Pancreas (tissue), 10 donors: Measurements from ENCODE around the gene TM2D3. TPM values are rescaled to one million over a fixed set of nuclear protein-coding genes. Genes with fewer than 3 reads are reported as not detected.
A peak's percentile ranks its signal among the peaks of the same experiment; 100 is the strongest.

Source experiments
- ATAC-seq, 4 donors: fragments of 200-7000 bp; cut with Tn5 transposase; one replicate each; pipeline versions ENCODE4 v1.8.0 to v1.9.1; 2020; ENCODE audit warnings: mild to moderate bottlenecking in 4 of 4, moderate library complexity in 4 of 4
- DNase-seq, 6 donors: peaks; one replicate each; pipeline ENCODE4 v3.0.0-alpha.2; 2020
- FAIRE-seq: peaks from 2 replicates; lab custom pipeline; 2012; peaks lifted over from hg19 to GRCh38; lab: Jason Lieb, UNC
- H3K27ac ChIP-seq, 4 donors: fragments of 200-600 bp; sonication (generic); 1 replicate in 3 of 4; 2 replicates in 1 of 4; pipeline versions ENCODE4 v1.5.0 to v1.8.0; 2020
- H3K27me3 ChIP-seq, 4 donors: fragments of 200-600 bp; one replicate each; pipeline ENCODE4 v1.8.0; 2021
- H3K36me3 ChIP-seq, 3 donors: fragments of 200-600 bp; sonication (generic) in 1 of 3; one replicate each; pipeline versions ENCODE4 v1.5.0 to v1.8.0; 2020 to 2021
- H3K4me1 ChIP-seq, 3 donors: fragments of 200-600 bp; one replicate each; pipeline ENCODE4 v1.8.0; 2021
- H3K4me3 ChIP-seq, 4 donors: fragments of 200-600 bp; sonication (generic) in 2 of 4; one replicate each; pipeline versions ENCODE4 v1.5.0 to v1.8.0; 2020 to 2021
- H3K9me3 ChIP-seq, 4 donors: fragments of 200-600 bp; one replicate each; pipeline ENCODE4 v1.8.0; 2021
- WGBS, 2 donors: extraction: QIAGEN DNeasy Blood & Tissue Kit; methylation state at CpG; one replicate each; pipeline ENCODE4 v1.1.7; 2013; 5-methylcytosine and 5-hydroxymethylcytosine counted together
- intact Hi-C, 3 donors: fragments of 100-400 bp; cut with DNase I; formaldehyde crosslinking; loops; one replicate each; pipeline versions ENCODE4 v1.11.1 to v1.14.2; 2022
- polyA plus RNA-seq, 2 donors: library from polyadenylated mRNA; stranded (reverse); fragments of 200-250 nt; gene quantifications; one replicate each; pipeline ENCODE4 v1.2.3, GENCODE V29; 2013
- total RNA-seq, 6 donors: library from RNA; stranded (reverse); fragmentation: NEBNext Ultra II Directional in 4 of 6; extraction: Animal tissue kit (Norgen Biotek cat#: 25700) in 4 of 6; gene quantifications; one replicate each; pipeline versions ENCODE4 v1.2.1 to v1.2.4, GENCODE V29; 2021 to 2023
- TF ChIP-seq, protein P1 (sequence below), 4 donors: fragments of 200-600 bp; sonication (generic) in 3 of 4; IDR thresholded peaks; one replicate each; pipeline versions ENCODE4 v1.5.0 to v1.8.0; 2021; ENCODE audit warnings: antibody characterized with exemption in 4 of 4
- donor health status: healthy with polysubstance abuse.
- donor health status: DM: no; HTN: no; CAD: no; lungs with moderate emphysema.
- donor health status: DM: no; HTN: no; CAD: no.
- donor health status: control.
- donor health status: control.
- donor health status: Bipolar disorder and iron deficiency.
- donor health status: DM: yes; HTN: yes; CAD: no.
- donor health status: DM: no; HTN: no; CAD: no.
- donor health status: DM: no; HTN: no; CAD: no.
- donor health status: DM: yes; HTN: yes; CAD: no.

Gene TM2D3
- total and polyA plus RNA-seq, 8 donors = 16.0 to 42.8 (median 20.2) TPM

GRCh38 chr15:101651554-101652097, 555 bp downstream of the TM2D3 start:
- DNase-seq (peak in 1 of 6 donors; percentile 45), ATAC-seq (peak; percentile 2 to 69 (median 62)), FAIRE-seq (no peak)
- peaks cover 11 to 25% (median 15%) of the 10 kb centered on the region in 3 donors for H3K4me1 ChIP-seq
- peaks cover 0 to 4% (median 0%) of the 10 kb centered on the region in 3 donors for H3K36me3 ChIP-seq
- peak overlapping the region; percentile 84 to 96 (median 90) for H3K4me3 ChIP-seq
- no peaks in the 10 kb centered on the region for H3K27me3 ChIP-seq
- intact Hi-C loops = no loop called here
- WGBS, 2 donors = 0 to 1% methylated on average over 17 to 32 of the region's 32 CpGs
- TF ChIP-seq, protein P1, sequence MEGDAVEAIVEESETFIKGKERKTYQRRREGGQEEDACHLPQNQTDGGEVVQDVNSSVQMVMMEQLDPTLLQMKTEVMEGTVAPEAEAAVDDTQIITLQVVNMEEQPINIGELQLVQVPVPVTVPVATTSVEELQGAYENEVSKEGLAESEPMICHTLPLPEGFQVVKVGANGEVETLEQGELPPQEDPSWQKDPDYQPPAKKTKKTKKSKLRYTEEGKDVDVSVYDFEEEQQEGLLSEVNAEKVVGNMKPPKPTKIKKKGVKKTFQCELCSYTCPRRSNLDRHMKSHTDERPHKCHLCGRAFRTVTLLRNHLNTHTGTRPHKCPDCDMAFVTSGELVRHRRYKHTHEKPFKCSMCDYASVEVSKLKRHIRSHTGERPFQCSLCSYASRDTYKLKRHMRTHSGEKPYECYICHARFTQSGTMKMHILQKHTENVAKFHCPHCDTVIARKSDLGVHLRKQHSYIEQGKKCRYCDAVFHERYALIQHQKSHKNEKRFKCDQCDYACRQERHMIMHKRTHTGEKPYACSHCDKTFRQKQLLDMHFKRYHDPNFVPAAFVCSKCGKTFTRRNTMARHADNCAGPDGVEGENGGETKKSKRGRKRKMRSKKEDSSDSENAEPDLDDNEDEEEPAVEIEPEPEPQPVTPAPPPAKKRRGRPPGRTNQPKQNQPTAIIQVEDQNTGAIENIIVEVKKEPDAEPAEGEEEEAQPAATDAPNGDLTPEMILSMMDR (IDR thresholded peaks at IDR 0.05) = no peak
- no peaks in the 10 kb centered on the region for H3K9me3 ChIP-seq
- H3K27ac ChIP-seq = peak overlapping the region; percentile 86 to 96 (median 91)

- no peak for FAIRE-seq
- Histone ChIP-seq H3K36me3 (peaks cover 0 to 11% (median 7%) of the 10 kb centered on the region in 3 donors), H3K4me3 (no peak overlapping the region), H3K27me3 (no peaks in the 10 kb centered on the region), H3K9me3 (no peaks in the 10 kb centered on the region), H3K4me1 (peaks cover 11 to 25% (median 15%) of the 10 kb centered on the region in 3 donors), H3K27ac (no peak overlapping the region)
- TF ChIP-seq, protein P1 (IDR thresholded peaks at IDR 0.05) = no peak
- 42 to 53% methylated on average over 5 of the region's 5 CpGs for WGBS, 2 donors
- DNase-seq = no peak
- ATAC-seq = no peak
- intact Hi-C loops = no loop called here
These were observed 2.0 kb downstream of the TM2D3 start for GRCh38 chr15:101650145-101650544.

DNA sequence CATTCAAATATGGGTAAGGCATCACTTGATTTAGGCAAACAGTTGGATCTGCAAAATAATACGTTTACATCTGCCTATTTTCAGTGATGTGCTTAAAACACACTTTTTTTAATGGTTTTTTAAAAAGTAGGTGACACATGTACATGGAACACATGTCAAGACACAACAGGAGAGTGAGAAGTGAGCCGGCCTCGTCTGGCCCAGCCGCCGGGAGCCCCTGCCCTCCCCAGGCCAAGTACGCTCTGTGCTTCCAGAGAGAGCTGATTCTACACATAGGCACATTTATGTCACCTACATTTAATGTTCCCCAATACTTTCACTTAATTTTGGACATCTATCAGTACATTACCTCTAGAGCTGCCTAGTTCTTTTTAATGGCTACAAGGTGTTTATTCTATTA, 3.8 kb downstream of the TM2D3 start:
- Histone ChIP-seq H3K36me3 (peaks cover 0 to 27% (median 14%) of the 10 kb centered on the region in 3 donors), H3K27me3 (no peaks in the 10 kb centered on the region), H3K9me3 (no peaks in the 10 kb centered on the region), H3K4me1 (peaks cover 11 to 23% (median 15%) of the 10 kb centered on the region in 3 donors), H3K27ac (no peak overlapping the region), H3K4me3 (no peak overlapping the region)
- intact Hi-C loops = loop anchor here in 1 of 3 donors (10.0 kb wide), 1 partner anchor 344 kb away; no protein-coding TSS in a partner anchor
- 90 to 94% methylated on average over 6 of the region's 6 CpGs for WGBS, 2 donors
- TF ChIP-seq, protein P1 (IDR thresholded peaks at IDR 0.05) = no peak
- no peak for FAIRE-seq
- no peak for DNase-seq
- no peak for ATAC-seq

DNA sequence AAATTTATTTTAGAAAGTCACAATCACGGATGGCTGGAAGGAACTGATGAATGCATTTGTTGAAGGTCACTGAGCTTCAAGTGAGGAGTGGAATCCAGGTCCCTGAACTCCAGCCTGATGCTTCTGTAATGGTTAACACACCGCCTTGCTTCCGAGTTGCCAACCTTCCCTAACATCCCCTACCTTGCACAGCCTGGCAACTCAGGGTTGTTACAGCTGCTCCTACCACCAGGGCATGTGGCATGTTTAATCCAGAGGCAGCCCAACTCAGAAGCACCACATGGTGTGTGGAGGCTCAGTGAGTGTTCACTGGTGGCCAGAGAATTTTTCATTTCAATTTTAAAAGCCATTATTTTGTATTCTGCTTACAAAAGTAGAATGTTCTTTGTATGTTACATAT, 4.9 kb downstream of the TM2D3 start:
- TF ChIP-seq, protein P1 (IDR thresholded peaks at IDR 0.05) = no peak
- intact Hi-C loops = loop anchor here in 1 of 3 donors (10.0 kb wide), 1 partner anchor 342 kb away; no protein-coding TSS in a partner anchor
- no peaks in the 10 kb centered on the region for H3K27me3 ChIP-seq
- peaks cover 11 to 18% (median 15%) of the 10 kb centered on the region in 3 donors for H3K4me1 ChIP-seq
- H3K36me3 ChIP-seq = peaks cover 0 to 36% (median 14%) of the 10 kb centered on the region in 3 donors
- FAIRE-seq = no peak
- ATAC-seq = no peak
- no peak overlapping the region for H3K4me3 ChIP-seq
- no peak overlapping the region for H3K27ac ChIP-seq
- no peak for DNase-seq
- H3K9me3 ChIP-seq = no peaks in the 10 kb centered on the region
- WGBS, 2 donors = 65 to 68% methylated on average over 3 of the region's 3 CpGs

DNA sequence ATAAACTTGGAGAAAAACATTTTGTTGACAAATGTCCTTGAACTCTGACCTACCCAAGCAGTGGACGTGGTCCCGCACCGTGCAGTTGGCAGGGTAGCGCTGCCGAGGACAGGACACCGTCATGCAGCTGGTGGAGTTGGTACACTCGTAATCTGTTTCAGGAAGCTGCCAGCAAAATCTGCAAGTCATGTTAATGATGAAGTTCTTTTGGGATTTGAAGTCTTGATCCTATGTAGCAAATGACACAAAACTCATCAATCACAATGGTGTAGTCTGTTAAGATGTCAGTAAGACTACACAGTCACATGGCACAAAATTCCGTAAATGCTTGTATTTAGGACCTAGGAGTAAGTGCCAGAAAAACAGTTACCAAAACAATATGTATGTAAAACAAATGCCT, 5.5 kb downstream of the TM2D3 start:
- 49% methylated on average over 8 of the region's 8 CpGs for WGBS, 2 donors
- TF ChIP-seq, protein P1 (IDR thresholded peaks at IDR 0.05) = no peak
- peak in 1 of 4 donors; percentile 19 for ATAC-seq

More for the DNA sequence above, 5.5 kb downstream of the TM2D3 start:
- no peak for DNase-seq
- H3K9me3 ChIP-seq = no peaks in the 10 kb centered on the region
- H3K27me3 ChIP-seq = no peaks in the 10 kb centered on the region
- no peak overlapping the region for H3K4me3 ChIP-seq
- intact Hi-C loops = loop anchor here in 1 of 3 donors (10.0 kb wide), 1 partner anchor 342 kb away; no protein-coding TSS in a partner anchor
- FAIRE-seq = no peak
- peaks cover 11 to 18% (median 15%) of the 10 kb centered on the region in 3 donors for H3K4me1 ChIP-seq
- peaks cover 0 to 41% (median 14%) of the 10 kb centered on the region in 3 donors for H3K36me3 ChIP-seq
- H3K27ac ChIP-seq = no peak overlapping the region
